ENCODE measurements around the gene AGT.

Gene AGT

DNA sequence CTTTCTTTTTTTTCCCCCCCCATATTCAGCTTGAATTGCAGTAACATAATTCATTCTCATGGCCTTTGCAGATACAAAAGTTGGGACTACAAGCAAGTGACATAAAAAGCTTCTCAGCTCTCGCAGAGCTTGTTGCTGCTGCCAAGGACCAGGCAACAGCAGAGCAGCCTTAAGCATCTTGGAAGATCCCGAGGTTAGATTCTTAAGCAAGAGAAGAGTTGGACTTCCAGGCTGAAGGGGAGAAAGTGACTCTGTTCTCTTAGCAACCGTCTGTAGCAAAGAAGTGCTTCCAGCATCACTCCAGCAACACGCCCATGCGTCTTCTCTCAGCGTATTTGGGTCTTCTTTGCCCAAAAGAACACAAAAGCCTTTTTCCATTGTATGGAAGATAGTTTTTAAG lies 20.7 kb downstream of the AGT start:
- Histone ChIP-seq H3K4me3 (replicated peaks; ENCODE audit: insufficient read depth, low read length) (no peak overlapping the region), H3K27me3 (ENCODE audit: insufficient read depth, poor library complexity, severe bottlenecking) (no peaks in the 10 kb centered on the region), H3K27ac (replicated peaks) (no peak overlapping the region)
- no peak for DNase-seq (ENCODE audit: low read depth in 1 of 2, low spot score in 1 of 2)
- TF ChIP-seq SPI1 (IDR thresholded peaks at IDR 0.05; ENCODE audit: borderline replicate concordance, low read depth) (no peak), REST (IDR thresholded peaks at IDR 0.05; ENCODE audit: insufficient replicate concordance, low read depth) (no peak), GABPA (IDR thresholded peaks at IDR 0.05; ENCODE audit: low read depth) (no peak), POLR2AphosphoS5 (IDR thresholded peaks at IDR 0.05; ENCODE audit: low read depth) (no peak)
- TF ChIP-seq, protein P1, sequence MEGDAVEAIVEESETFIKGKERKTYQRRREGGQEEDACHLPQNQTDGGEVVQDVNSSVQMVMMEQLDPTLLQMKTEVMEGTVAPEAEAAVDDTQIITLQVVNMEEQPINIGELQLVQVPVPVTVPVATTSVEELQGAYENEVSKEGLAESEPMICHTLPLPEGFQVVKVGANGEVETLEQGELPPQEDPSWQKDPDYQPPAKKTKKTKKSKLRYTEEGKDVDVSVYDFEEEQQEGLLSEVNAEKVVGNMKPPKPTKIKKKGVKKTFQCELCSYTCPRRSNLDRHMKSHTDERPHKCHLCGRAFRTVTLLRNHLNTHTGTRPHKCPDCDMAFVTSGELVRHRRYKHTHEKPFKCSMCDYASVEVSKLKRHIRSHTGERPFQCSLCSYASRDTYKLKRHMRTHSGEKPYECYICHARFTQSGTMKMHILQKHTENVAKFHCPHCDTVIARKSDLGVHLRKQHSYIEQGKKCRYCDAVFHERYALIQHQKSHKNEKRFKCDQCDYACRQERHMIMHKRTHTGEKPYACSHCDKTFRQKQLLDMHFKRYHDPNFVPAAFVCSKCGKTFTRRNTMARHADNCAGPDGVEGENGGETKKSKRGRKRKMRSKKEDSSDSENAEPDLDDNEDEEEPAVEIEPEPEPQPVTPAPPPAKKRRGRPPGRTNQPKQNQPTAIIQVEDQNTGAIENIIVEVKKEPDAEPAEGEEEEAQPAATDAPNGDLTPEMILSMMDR (IDR thresholded peaks at IDR 0.05; ENCODE audit: insufficient read depth, low read length), result no peak

- TF ChIP-seq, protein P1 (IDR thresholded peaks at IDR 0.05; ENCODE audit: insufficient read depth, low read length), result no peak
- TF ChIP-seq SPI1 (IDR thresholded peaks at IDR 0.05; ENCODE audit: borderline replicate concordance, low read depth), result no peak
- no peak for TF ChIP-seq GABPA (IDR thresholded peaks at IDR 0.05; ENCODE audit: low read depth)
- TF ChIP-seq POLR2AphosphoS5 (IDR thresholded peaks at IDR 0.05; ENCODE audit: low read depth), result no peak
- TF ChIP-seq REST (IDR thresholded peaks at IDR 0.05; ENCODE audit: insufficient replicate concordance, low read depth), result no peak
- DNase-seq (ENCODE audit: low read depth in 1 of 2, low spot score in 1 of 2), result no peak
- no peak overlapping the region for H3K27ac ChIP-seq (replicated peaks)
- H3K27me3 ChIP-seq (ENCODE audit: insufficient read depth, poor library complexity, severe bottlenecking), result no peaks in the 10 kb centered on the region
- no peak overlapping the region for H3K4me3 ChIP-seq (replicated peaks; ENCODE audit: insufficient read depth, low read length)
These were observed 22.3 kb downstream of the AGT start for GRCh38 chr1:230691615-230692014.

DNA sequence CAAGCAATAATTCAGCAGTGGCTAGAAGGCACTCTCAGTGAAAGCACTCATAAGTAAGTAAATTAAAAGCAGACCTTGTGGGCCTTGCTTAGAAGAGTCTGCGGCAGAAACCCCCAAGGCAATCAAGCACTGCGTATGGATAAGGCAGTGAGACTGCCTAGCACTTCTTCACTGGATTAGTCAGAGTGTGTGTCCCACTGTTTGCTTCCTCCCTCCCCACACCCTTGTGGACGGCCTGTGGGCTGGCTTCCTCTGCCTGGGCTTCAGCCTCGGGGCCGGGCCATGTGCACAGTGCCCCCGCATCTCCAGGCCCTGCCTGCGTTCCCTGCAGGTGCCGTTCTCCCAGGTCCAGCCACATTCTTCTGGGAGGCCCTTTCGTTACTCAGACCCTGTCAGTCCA lies 23.8 kb downstream of the AGT start:
- DNase-seq (ENCODE audit: low read depth in 1 of 2, low spot score in 1 of 2), result no peak
- no peaks in the 10 kb centered on the region for H3K27me3 ChIP-seq (ENCODE audit: insufficient read depth, poor library complexity, severe bottlenecking)
- TF ChIP-seq REST (IDR thresholded peaks at IDR 0.05; ENCODE audit: insufficient replicate concordance, low read depth) (no peak), GABPA (IDR thresholded peaks at IDR 0.05; ENCODE audit: low read depth) (no peak), POLR2AphosphoS5 (IDR thresholded peaks at IDR 0.05; ENCODE audit: low read depth) (no peak), SPI1 (IDR thresholded peaks at IDR 0.05; ENCODE audit: borderline replicate concordance, low read depth) (no peak)
- TF ChIP-seq, protein P1 (IDR thresholded peaks at IDR 0.05; ENCODE audit: insufficient read depth, low read length), result no peak
- H3K4me3 ChIP-seq (replicated peaks; ENCODE audit: insufficient read depth, low read length), result no peak overlapping the region
- H3K27ac ChIP-seq (replicated peaks), result no peak overlapping the region

All from HL-60 (cell line).